ENCODE measurements around the gene MT1H. TPM values are rescaled to one million over a fixed set of nuclear protein-coding genes. Genes with fewer than 3 reads are reported as not detected.
"Not testable (repeated sequence)": the region's sequence is repeated elsewhere in the genome, so short reads cannot be mapped to it uniquely, and the experiment has no call there.

MT1H gene
- total RNA-seq (2014; rRNA removed; shearing (Covaris generic)): not detected in 2 replicates
- not detected in 2 replicates for polyA plus RNA-seq (2016; fragmentation: Nextera tagmentation; extraction: Ambion mirVana)

DNA sequence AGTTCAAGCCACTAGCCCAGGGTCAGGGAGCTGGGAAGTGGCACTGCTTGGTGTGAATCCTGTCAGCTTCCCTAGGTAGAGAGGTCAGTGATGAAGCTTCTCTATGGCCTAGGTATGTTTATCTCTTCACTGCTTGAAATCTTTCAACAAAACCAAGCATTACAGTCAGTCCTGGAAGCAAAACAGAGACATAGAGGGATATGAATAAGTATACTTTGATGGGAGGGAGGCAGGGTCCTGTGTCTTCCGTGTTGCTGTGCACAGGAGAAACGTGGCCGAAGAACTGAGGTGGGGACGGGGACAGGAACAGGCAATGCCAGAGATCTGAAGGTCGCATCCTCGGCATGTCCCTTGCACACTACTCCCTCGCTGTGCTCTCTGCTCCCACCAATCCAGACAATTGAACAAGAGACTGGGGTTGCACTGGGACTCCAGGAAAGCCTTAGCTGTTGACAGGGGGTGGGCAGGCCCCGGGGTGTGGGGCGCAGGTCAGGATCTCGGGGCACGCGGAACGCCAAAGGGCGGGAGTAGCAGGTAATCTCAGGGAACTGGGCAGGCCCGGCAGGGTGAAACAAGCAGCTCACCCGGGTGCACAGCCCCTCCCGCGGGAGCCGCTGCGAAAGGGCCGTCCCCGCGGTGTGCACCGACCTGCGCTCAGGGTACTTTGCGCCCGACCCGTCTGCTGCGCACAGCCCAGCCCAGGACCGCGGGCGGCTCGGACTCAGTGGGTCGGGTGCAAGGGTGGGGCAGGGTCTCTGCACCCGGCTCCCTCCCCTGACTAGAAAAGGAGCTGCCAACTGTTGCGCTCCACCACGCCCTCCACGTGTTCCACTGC lies at the start of gene MT1H:
TSS of gene MT1H (plus strand) at position 810 of the 835 bp plus-strand sequence. CDS start 71 bp downstream, outside the sequence.
- H3K27ac ChIP-seq: no peak within 1 kb of the TSS
- no peaks in the 10 kb centered on the region for H3K4me1 ChIP-seq (ENCODE audit: insufficient read depth)
- no peak within 1 kb of the TSS for H3K9ac ChIP-seq
- no peaks in the 10 kb centered on the region for H3K79me2 ChIP-seq (ENCODE audit: insufficient read depth)
- no peaks in the 10 kb centered on the region for H3F3A ChIP-seq (ENCODE audit: insufficient read depth)
- peaks cover 30% of the 10 kb centered on the region for H3K27me3 ChIP-seq (replicated peaks; ENCODE audit: insufficient read depth)
- DNase-seq: no peak
- H3K9me2 ChIP-seq (ENCODE audit: insufficient read depth): no peaks in the 10 kb centered on the region
- no peak within 1 kb of the TSS for H2AFZ ChIP-seq
- H3K9me3 ChIP-seq (ENCODE audit: low read depth): no peaks in the 10 kb centered on the region
- WGBS, 2 experiments (ENCODE audit: low coverage in 1 of 2, low lambda C conversion rate in 2 of 2, missing lambda C conversion rate in 2 of 2): 46 to 47% methylated on average over 28 to 37 of the region's 38 CpGs
- no peak for TF ChIP-seq EZH2phosphoT487 (IDR thresholded peaks at IDR 0.05; ENCODE audit: insufficient read depth, low read depth)
- TF ChIP-seq EZH2 (IDR thresholded peaks at IDR 0.05; ENCODE audit: insufficient read depth, poor library complexity, severe bottlenecking): no peak
- in situ Hi-C loops (cut with MboI): no loop called here
- H3K4me2 ChIP-seq (ENCODE audit: unreplicated experiment): no peak within 1 kb of the TSS
- no peaks in the 10 kb centered on the region for H3K36me3 ChIP-seq (ENCODE audit: low read depth)
- H3K4me3 ChIP-seq: no peak within 1 kb of the TSS
- H4K20me1 ChIP-seq (ENCODE audit: insufficient read depth): no peaks in the 10 kb centered on the region

- Histone ChIP-seq H3K4me1 (ENCODE audit: insufficient read depth) (peaks cover 8% of the 10 kb centered on the region), H3K27ac (no peak overlapping the region), H3K4me2 (ENCODE audit: unreplicated experiment) (no peak overlapping the region), H3K4me3 (no peak overlapping the region), H3K9me2 (ENCODE audit: insufficient read depth) (no peaks in the 10 kb centered on the region), H3K9ac (no peak overlapping the region), H3K79me2 (ENCODE audit: insufficient read depth) (no peaks in the 10 kb centered on the region), H3K9me3 (ENCODE audit: low read depth) (no peaks in the 10 kb centered on the region), H3F3A (ENCODE audit: insufficient read depth) (0 out of 2 replicates have a peak, but pooled peaks cover 2% of the 10 kb centered on the region), H3K27me3 (replicated peaks; ENCODE audit: insufficient read depth) (no peaks in the 10 kb centered on the region), H2AFZ (no peak overlapping the region), H3K36me3 (ENCODE audit: low read depth) (no peaks in the 10 kb centered on the region), H4K20me1 (ENCODE audit: insufficient read depth) (no peaks in the 10 kb centered on the region)
- no peak for DNase-seq
- TF ChIP-seq EZH2phosphoT487 (IDR thresholded peaks at IDR 0.05; ENCODE audit: insufficient read depth, low read depth) (no peak), EZH2 (IDR thresholded peaks at IDR 0.05; ENCODE audit: insufficient read depth, poor library complexity, severe bottlenecking) (no peak)
- WGBS, 2 experiments (ENCODE audit: low coverage in 1 of 2, low lambda C conversion rate in 2 of 2, missing lambda C conversion rate in 2 of 2): 81 to 95% methylated on average over 7 to 8 of the region's 8 CpGs
- in situ Hi-C loops (cut with MboI): no loop called here
Observed at GRCh38 chr16:56620339-56620897, 49.2 kb upstream of the MT1H start.

DNA sequence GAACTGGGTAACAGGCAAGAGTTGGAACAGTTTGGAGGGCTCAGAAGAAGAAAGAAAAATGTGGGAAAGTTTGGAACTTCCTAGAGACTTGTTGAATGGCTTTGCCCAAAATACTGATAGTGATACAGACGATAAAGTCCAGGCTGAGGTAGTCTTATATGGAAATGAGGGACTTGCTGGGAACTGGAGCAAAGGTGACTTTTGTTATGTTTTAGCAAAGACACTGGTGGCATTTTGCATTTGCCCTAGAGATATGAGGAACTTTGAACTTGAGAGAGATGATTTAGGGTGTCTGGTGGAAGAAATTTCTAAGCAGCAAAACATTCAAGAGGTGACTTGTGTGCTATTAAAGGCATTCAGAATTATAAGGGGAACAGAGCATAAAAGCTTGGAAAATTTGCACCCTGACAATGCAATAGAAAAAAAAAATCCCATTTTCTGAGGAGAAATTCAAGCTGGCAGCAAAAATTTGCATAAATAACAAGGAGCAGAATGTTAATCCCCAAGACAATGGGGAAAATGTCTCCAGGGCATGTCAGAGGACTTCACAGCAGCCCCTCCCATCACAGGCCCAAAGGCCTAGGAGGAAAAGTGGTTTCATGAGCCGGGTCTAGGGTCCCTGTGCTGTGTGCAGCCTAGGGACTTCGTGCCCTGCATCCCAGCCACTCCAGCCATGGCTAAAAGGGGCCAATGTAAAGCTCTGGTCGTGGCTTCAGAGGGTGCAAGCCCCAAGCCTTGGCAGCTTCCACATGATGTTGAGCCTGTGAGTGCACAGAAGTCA lies 47.8 kb upstream of the MT1H start:
- H3K4me3 ChIP-seq; H3K27ac ChIP-seq; H3K9me2 ChIP-seq (ENCODE audit: insufficient read depth); H3K36me3 ChIP-seq (ENCODE audit: low read depth); H4K20me1 ChIP-seq (ENCODE audit: insufficient read depth); DNase-seq; in situ Hi-C loops (cut with MboI); H2AFZ ChIP-seq; H3K4me2 ChIP-seq (ENCODE audit: unreplicated experiment); H3K9ac ChIP-seq; H3K27me3 ChIP-seq (replicated peaks; ENCODE audit: insufficient read depth); H3K4me1 ChIP-seq (ENCODE audit: insufficient read depth); H3K9me3 ChIP-seq (ENCODE audit: low read depth): not testable (repeated sequence)
- Histone ChIP-seq H3K79me2 (ENCODE audit: insufficient read depth) (peaks cover 11% of the 10 kb centered on the region), H3F3A (ENCODE audit: insufficient read depth) (peaks cover 12% of the 10 kb centered on the region)
- WGBS, 2 experiments (ENCODE audit: low coverage in 1 of 2, low lambda C conversion rate in 2 of 2, missing lambda C conversion rate in 2 of 2): 85 to 87% methylated on average over 4 of the region's 4 CpGs

DNA sequence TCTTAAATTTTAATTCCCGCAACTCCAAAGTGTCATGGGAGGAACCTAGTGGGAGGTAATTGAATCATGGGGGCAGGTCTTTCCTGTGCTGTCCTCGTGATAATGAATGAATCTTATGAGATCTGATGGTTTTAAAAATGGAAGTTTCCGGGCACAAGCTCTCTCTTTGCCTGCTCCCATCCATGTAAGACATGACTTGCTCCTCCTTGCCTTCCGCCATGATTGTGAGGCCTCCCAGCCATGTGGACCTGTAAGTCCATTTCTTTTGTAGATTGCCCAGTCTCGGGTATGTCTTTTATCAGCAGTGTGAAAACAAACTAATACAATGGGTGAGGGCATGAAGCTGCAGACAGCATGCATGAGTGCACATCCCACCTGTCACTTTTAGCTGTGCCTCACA lies 46.4 kb upstream of the MT1H start:
- H4K20me1 ChIP-seq (ENCODE audit: insufficient read depth); H3K27ac ChIP-seq; H3K36me3 ChIP-seq (ENCODE audit: low read depth); H2AFZ ChIP-seq; H3K4me1 ChIP-seq (ENCODE audit: insufficient read depth); in situ Hi-C loops (cut with MboI); DNase-seq; H3K27me3 ChIP-seq (replicated peaks; ENCODE audit: insufficient read depth); H3K9me3 ChIP-seq (ENCODE audit: low read depth); H3K9me2 ChIP-seq (ENCODE audit: insufficient read depth); H3K4me2 ChIP-seq (ENCODE audit: unreplicated experiment); H3K9ac ChIP-seq; H3K4me3 ChIP-seq: not testable (repeated sequence)
- WGBS, 2 experiments (ENCODE audit: low coverage in 1 of 2, low lambda C conversion rate in 2 of 2, missing lambda C conversion rate in 2 of 2): 91 to 95% methylated on average over 5 of the region's 5 CpGs
- H3K79me2 ChIP-seq (ENCODE audit: insufficient read depth): peaks cover 11% of the 10 kb centered on the region
- peaks cover 21% of the 10 kb centered on the region for H3F3A ChIP-seq (ENCODE audit: insufficient read depth)
